Measurements from ENCODE around the gene DNAAF1. TPM values are rescaled to one million over a fixed set of nuclear protein-coding genes. Genes with fewer than 3 reads are reported as not detected.

DNAAF1 gene
- total RNA-seq, 1 experiment from 2014 or later = not detected

DNA sequence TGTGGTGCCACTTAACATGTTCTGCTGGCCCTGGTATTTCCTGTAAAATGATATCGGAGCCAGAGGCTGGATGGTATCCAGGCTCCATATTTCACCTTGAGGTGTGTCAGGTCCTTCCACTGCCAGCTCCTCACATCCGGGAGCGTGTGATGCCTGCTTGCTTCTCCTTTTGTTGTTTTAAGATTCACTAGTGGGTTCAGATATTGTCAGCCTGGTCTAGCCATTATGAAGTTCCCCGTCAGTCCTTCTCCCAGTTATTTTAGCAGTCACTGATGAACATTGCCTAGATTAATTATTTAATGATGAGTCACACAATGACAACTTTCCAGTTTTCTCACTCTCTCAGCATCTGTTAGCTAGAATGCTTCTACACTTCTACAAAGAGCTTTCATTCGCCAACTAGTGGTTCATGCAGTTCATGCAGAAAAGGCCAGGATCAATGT, 11.3 kb downstream of the DNAAF1 start:
- H3K4me1 ChIP-seq (ENCODE audit: low read length) = no peaks in the 10 kb centered on the region
- no peak for DNase-seq
- H3K79me2 ChIP-seq (ENCODE audit: low read length) = no peaks in the 10 kb centered on the region
- no peak overlapping the region for H3K27ac ChIP-seq (ENCODE audit: low read length)
- no peaks in the 10 kb centered on the region for H3K9me2 ChIP-seq (replicated peaks; ENCODE audit: insufficient read depth, low read length)
- H4K20me1 ChIP-seq (ENCODE audit: insufficient read depth, low read depth, low read length) = no peaks in the 10 kb centered on the region
- no peaks in the 10 kb centered on the region for H3K9me3 ChIP-seq (ENCODE audit: low read length)
- no peak overlapping the region for H3K4me3 ChIP-seq (ENCODE audit: low read length)
- no peaks in the 10 kb centered on the region for H3K27me3 ChIP-seq (ENCODE audit: low read length)
- no peak overlapping the region for H3K9ac ChIP-seq (ENCODE audit: low read length)
- H3K4me2 ChIP-seq (ENCODE audit: low read depth, low read length, poor library complexity, severe bottlenecking) = no peak overlapping the region
- H2AFZ ChIP-seq (ENCODE audit: low read length) = no peak overlapping the region
- H3K36me3 ChIP-seq (ENCODE audit: insufficient read depth, low read length) = no peaks in the 10 kb centered on the region

DNA sequence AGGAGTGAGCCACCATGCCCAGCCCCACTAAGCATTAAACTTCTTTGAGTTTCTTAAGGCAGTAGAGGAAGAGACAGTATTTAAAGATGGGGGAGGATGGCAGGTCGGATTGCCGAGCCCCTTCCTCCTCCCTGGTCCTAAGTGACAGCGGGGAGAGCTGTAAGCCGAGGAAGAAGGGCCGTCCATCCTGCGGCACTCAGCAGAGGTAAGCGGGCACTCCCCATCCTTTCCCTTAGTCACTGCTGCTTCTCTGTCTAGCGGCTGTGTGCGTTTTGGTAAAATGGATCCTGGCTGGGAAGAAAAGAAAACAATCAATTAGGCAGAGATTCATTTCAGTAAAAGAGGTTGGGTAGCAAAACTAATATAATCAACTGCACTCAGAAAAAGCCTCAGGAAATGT, 13.9 kb downstream of the DNAAF1 start:
- no peak overlapping the region for H2AFZ ChIP-seq (ENCODE audit: low read length)

DNA sequence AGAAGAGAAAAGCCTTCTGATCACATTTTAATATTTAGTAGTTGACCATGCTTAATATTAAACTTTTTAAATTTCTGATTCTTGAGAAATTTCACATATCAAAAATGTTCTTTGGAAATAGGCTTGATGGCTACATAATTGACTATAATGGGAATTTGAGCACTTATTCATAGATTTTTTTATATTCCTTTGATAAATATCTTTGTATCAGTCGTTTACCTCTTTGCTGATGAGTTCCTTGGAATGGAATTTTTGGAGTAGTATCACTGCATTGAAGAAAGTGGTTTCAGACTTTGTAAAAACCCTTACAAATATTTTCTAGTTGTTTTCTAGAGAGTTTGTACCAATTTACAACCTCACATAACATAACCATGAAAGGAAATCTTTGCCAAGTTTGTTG, 14.7 kb downstream of the DNAAF1 start:
- Histone ChIP-seq H3K9ac (ENCODE audit: low read length) (no peak overlapping the region), H3K27ac (ENCODE audit: low read length) (no peak overlapping the region), H3K9me3 (ENCODE audit: low read length) (no peaks in the 10 kb centered on the region), H3K4me3 (ENCODE audit: low read length) (no peak overlapping the region), H3K36me3 (ENCODE audit: insufficient read depth, low read length) (no peaks in the 10 kb centered on the region), H3K4me2 (ENCODE audit: low read depth, low read length, poor library complexity, severe bottlenecking) (no peak overlapping the region), H2AFZ (ENCODE audit: low read length) (no peak overlapping the region), H3K9me2 (replicated peaks; ENCODE audit: insufficient read depth, low read length) (no peaks in the 10 kb centered on the region), H3K27me3 (ENCODE audit: low read length) (no peaks in the 10 kb centered on the region), H4K20me1 (ENCODE audit: insufficient read depth, low read depth, low read length) (no peaks in the 10 kb centered on the region), H3K79me2 (ENCODE audit: low read length) (no peaks in the 10 kb centered on the region), H3K4me1 (ENCODE audit: low read length) (no peaks in the 10 kb centered on the region)
- no peak for DNase-seq

More for the DNA sequence above, 13.9 kb downstream of the DNAAF1 start:
- Histone ChIP-seq H3K9me2 (replicated peaks; ENCODE audit: insufficient read depth, low read length) (no peaks in the 10 kb centered on the region), H4K20me1 (ENCODE audit: insufficient read depth, low read depth, low read length) (no peaks in the 10 kb centered on the region), H3K27ac (ENCODE audit: low read length) (no peak overlapping the region), H3K4me2 (ENCODE audit: low read depth, low read length, poor library complexity, severe bottlenecking) (no peak overlapping the region), H3K4me1 (ENCODE audit: low read length) (no peaks in the 10 kb centered on the region), H3K27me3 (ENCODE audit: low read length) (no peaks in the 10 kb centered on the region), H3K9me3 (ENCODE audit: low read length) (no peaks in the 10 kb centered on the region), H3K9ac (ENCODE audit: low read length) (no peak overlapping the region), H3K4me3 (ENCODE audit: low read length) (no peak overlapping the region), H3K79me2 (ENCODE audit: low read length) (no peaks in the 10 kb centered on the region), H3K36me3 (ENCODE audit: insufficient read depth, low read length) (no peaks in the 10 kb centered on the region)
- no peak for DNase-seq

- Histone ChIP-seq H3K27ac (ENCODE audit: low read length) (no peak overlapping the region), H3K9me2 (replicated peaks; ENCODE audit: insufficient read depth, low read length) (no peaks in the 10 kb centered on the region), H2AFZ (ENCODE audit: low read length) (no peak overlapping the region), H3K36me3 (ENCODE audit: insufficient read depth, low read length) (no peaks in the 10 kb centered on the region), H4K20me1 (ENCODE audit: insufficient read depth, low read depth, low read length) (no peaks in the 10 kb centered on the region), H3K9me3 (ENCODE audit: low read length) (no peaks in the 10 kb centered on the region), H3K4me1 (ENCODE audit: low read length) (no peaks in the 10 kb centered on the region), H3K9ac (ENCODE audit: low read length) (no peak overlapping the region), H3K4me3 (ENCODE audit: low read length) (no peak overlapping the region), H3K4me2 (ENCODE audit: low read depth, low read length, poor library complexity, severe bottlenecking) (no peak overlapping the region), H3K27me3 (ENCODE audit: low read length) (no peaks in the 10 kb centered on the region), H3K79me2 (ENCODE audit: low read length) (no peaks in the 10 kb centered on the region)
- no peak for DNase-seq
These were observed 15.9 kb downstream of the DNAAF1 start for GRCh38 chr16:84161037-84161436.

GRCh38 chr16:84161801-84162200, 16.7 kb downstream of the DNAAF1 start:
- Histone ChIP-seq H3K27ac (ENCODE audit: low read length) (no peak overlapping the region), H3K4me3 (ENCODE audit: low read length) (no peak overlapping the region), H3K36me3 (ENCODE audit: insufficient read depth, low read length) (no peaks in the 10 kb centered on the region), H3K9me2 (replicated peaks; ENCODE audit: insufficient read depth, low read length) (no peaks in the 10 kb centered on the region), H3K79me2 (ENCODE audit: low read length) (no peaks in the 10 kb centered on the region), H3K4me2 (ENCODE audit: low read depth, low read length, poor library complexity, severe bottlenecking) (no peak overlapping the region), H3K4me1 (ENCODE audit: low read length) (no peaks in the 10 kb centered on the region), H3K9me3 (ENCODE audit: low read length) (no peaks in the 10 kb centered on the region), H3K27me3 (ENCODE audit: low read length) (no peaks in the 10 kb centered on the region), H2AFZ (ENCODE audit: low read length) (no peak overlapping the region), H4K20me1 (ENCODE audit: insufficient read depth, low read depth, low read length) (no peaks in the 10 kb centered on the region), H3K9ac (ENCODE audit: low read length) (no peak overlapping the region)
- no peak for DNase-seq

GRCh38 chr16:84165746-84166145, 20.6 kb downstream of the DNAAF1 start:
- no peaks in the 10 kb centered on the region for H3K9me2 ChIP-seq (replicated peaks; ENCODE audit: insufficient read depth, low read length)
- no peak for DNase-seq
- H4K20me1 ChIP-seq (ENCODE audit: insufficient read depth, low read depth, low read length) = no peaks in the 10 kb centered on the region
- no peaks in the 10 kb centered on the region for H3K79me2 ChIP-seq (ENCODE audit: low read length)
- H3K4me3 ChIP-seq (ENCODE audit: low read length) = no peak overlapping the region
- H3K27me3 ChIP-seq (ENCODE audit: low read length) = no peaks in the 10 kb centered on the region
- H3K27ac ChIP-seq (ENCODE audit: low read length) = no peak overlapping the region
- H3K4me2 ChIP-seq (ENCODE audit: low read depth, low read length, poor library complexity, severe bottlenecking) = no peak overlapping the region
- no peaks in the 10 kb centered on the region for H3K9me3 ChIP-seq (ENCODE audit: low read length)
- H3K36me3 ChIP-seq (ENCODE audit: insufficient read depth, low read length) = no peaks in the 10 kb centered on the region
- no peak overlapping the region for H2AFZ ChIP-seq (ENCODE audit: low read length)
- no peak overlapping the region for H3K9ac ChIP-seq (ENCODE audit: low read length)
- no peaks in the 10 kb centered on the region for H3K4me1 ChIP-seq (ENCODE audit: low read length)

- no peak overlapping the region for H3K9ac ChIP-seq (ENCODE audit: low read length)
- no peaks in the 10 kb centered on the region for H4K20me1 ChIP-seq (ENCODE audit: insufficient read depth, low read depth, low read length)
- H3K9me3 ChIP-seq (ENCODE audit: low read length) = no peaks in the 10 kb centered on the region
- no peaks in the 10 kb centered on the region for H3K36me3 ChIP-seq (ENCODE audit: insufficient read depth, low read length)
- H3K9me2 ChIP-seq (replicated peaks; ENCODE audit: insufficient read depth, low read length) = no peaks in the 10 kb centered on the region
- H3K79me2 ChIP-seq (ENCODE audit: low read length) = no peaks in the 10 kb centered on the region
- H3K4me1 ChIP-seq (ENCODE audit: low read length) = no peaks in the 10 kb centered on the region
- no peak overlapping the region for H2AFZ ChIP-seq (ENCODE audit: low read length)
- H3K4me2 ChIP-seq (ENCODE audit: low read depth, low read length, poor library complexity, severe bottlenecking) = no peak overlapping the region
- H3K27me3 ChIP-seq (ENCODE audit: low read length) = no peaks in the 10 kb centered on the region
- no peak overlapping the region for H3K27ac ChIP-seq (ENCODE audit: low read length)
- H3K4me3 ChIP-seq (ENCODE audit: low read length) = no peak overlapping the region
- DNase-seq = no peak
These were observed 21.9 kb downstream of the DNAAF1 start for GRCh38 chr16:84166796-84167695.

DNA sequence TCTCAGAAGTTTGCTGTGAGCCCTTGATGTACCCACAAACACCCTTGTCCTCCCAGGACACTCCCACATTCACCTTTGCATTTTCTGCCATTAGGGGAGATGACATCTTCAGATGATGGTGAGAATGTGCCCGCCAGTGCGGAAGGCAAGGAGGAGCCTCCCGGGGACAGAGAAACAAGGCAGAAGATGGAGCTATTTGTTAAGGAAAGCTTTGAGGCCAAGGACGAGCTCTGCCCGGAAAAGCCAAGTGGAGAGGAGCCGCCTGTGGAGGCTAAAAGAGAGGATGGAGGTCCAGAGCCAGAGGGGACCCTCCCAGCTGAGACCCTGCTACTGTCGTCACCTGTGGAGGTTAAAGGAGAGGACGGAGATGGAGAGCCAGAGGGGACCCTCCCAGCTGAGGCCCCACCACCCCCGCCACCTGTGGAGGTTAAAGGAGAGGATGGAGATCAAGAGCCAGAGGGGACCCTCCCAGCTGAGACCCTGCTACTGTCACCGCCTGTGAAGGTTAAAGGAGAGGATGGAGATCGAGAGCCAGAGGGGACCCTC, 24.7 kb downstream of the DNAAF1 start:
- H3K9ac ChIP-seq (ENCODE audit: low read length) = no peak overlapping the region
- no peak overlapping the region for H3K27ac ChIP-seq (ENCODE audit: low read length)
- no peaks in the 10 kb centered on the region for H3K36me3 ChIP-seq (ENCODE audit: insufficient read depth, low read length)
- H3K79me2 ChIP-seq (ENCODE audit: low read length) = no peaks in the 10 kb centered on the region
- H2AFZ ChIP-seq (ENCODE audit: low read length) = no peak overlapping the region
- DNase-seq = no peak
- no peaks in the 10 kb centered on the region for H3K9me3 ChIP-seq (ENCODE audit: low read length)
- H3K4me3 ChIP-seq (ENCODE audit: low read length) = no peak overlapping the region
- no peaks in the 10 kb centered on the region for H3K4me1 ChIP-seq (ENCODE audit: low read length)
- no peak overlapping the region for H3K4me2 ChIP-seq (ENCODE audit: low read depth, low read length, poor library complexity, severe bottlenecking)
- H3K27me3 ChIP-seq (ENCODE audit: low read length) = no peaks in the 10 kb centered on the region
- no peaks in the 10 kb centered on the region for H4K20me1 ChIP-seq (ENCODE audit: insufficient read depth, low read depth, low read length)
- H3K9me2 ChIP-seq (replicated peaks; ENCODE audit: insufficient read depth, low read length) = no peaks in the 10 kb centered on the region
